GM12878 (cell line): Measurements from ENCODE around the gene TSPAN16. TPM values are rescaled to one million over a fixed set of nuclear protein-coding genes. Genes with fewer than 3 reads are reported as not detected.

Experiments used
- ATAC-seq: fragments of 200-7000 bp; cut with Tn5 transposase; 3 replicates; pipeline ENCODE4 v1.9.1; 2020; ENCODE audit warnings: mild to moderate bottlenecking, moderate library complexity
- BruUV-seq: library from RNA; stranded (reverse); fragments of 400-500 nt; replicated peaks from 2 replicates; lab custom pipeline; 2021; lab: Mats Ljungman, UMichigan
- CTCF ChIA-PET: fragments of 300-600 bp; sonication (Branson Sonifier 250); formaldehyde crosslinking; extraction: SDS; loops from one replicate; lab custom pipeline; 2021; ENCODE audit warnings: inconsistent platforms; lab: Yijun Ruan, JAX
- POLR2A ChIA-PET: fragments of 350-600 bp; formaldehyde crosslinking; extraction: SDS; loops from one replicate; lab custom pipeline; 2021; ENCODE audit warnings: inconsistent platforms; lab: Charles Lee
- RAD21 ChIA-PET: fragments of 300-600 bp; sonication (Branson Sonifier 250); formaldehyde crosslinking; loops from one replicate; lab custom pipeline; 2023; ENCODE audit warnings: antibody characterized with exemption; ENCODE audit not compliant: unreplicated experiment; lab: Charles Lee
- SMC1A ChIA-PET: fragments of 300-600 bp; sonication (Branson Sonifier 250); formaldehyde crosslinking; loops from one replicate; lab custom pipeline; 2023; ENCODE audit not compliant: unreplicated experiment, uncharacterized antibody; lab: Charles Lee
- DNase-seq: peaks from one replicate; pipeline ENCODE4 v3.0.0-alpha.2; 2011; ENCODE audit warnings: low read depth, low spot score
- FAIRE-seq: peaks from 3 replicates; lab custom pipeline; 2011; peaks lifted over from hg19 to GRCh38; lab: Jason Lieb, UNC
- H2AFZ ChIP-seq: 2 replicates; pipeline ENCODE4 v1.6.0; 2011; ENCODE audit warnings: low read depth, low read length, control low read depth; ENCODE audit not compliant: control insufficient read depth
- H3K27ac ChIP-seq: 2 replicates; pipeline ENCODE4 v1.5.1; 2011; ENCODE audit warnings: control low read depth; ENCODE audit not compliant: control insufficient read depth, insufficient read depth
- H3K27me3 ChIP-seq, 2 experiments: replicated peaks in 1 of 2; 2 replicates each; pipeline versions ENCODE4 v1.6.0 to v1.6.1; 2011; ENCODE audit warnings: low read length in 1 of 2; ENCODE audit not compliant: control insufficient read depth in 2 of 2, insufficient read depth in 2 of 2
- H3K36me3 ChIP-seq, 2 experiments: 2 replicates each; pipeline ENCODE4 v1.5.1; 2011; ENCODE audit warnings: low read length in 1 of 2; ENCODE audit not compliant: control insufficient read depth in 2 of 2, insufficient read depth in 2 of 2
- H3K4me1 ChIP-seq: 2 replicates; pipeline ENCODE4 v1.6.1; 2011; ENCODE audit warnings: mild to moderate bottlenecking, low read length, moderate library complexity, mixed read lengths; ENCODE audit not compliant: control insufficient read depth, insufficient read depth
- H3K4me2 ChIP-seq: 2 replicates; pipeline ENCODE4 v1.6.0; 2011; ENCODE audit warnings: control low read depth; ENCODE audit not compliant: control insufficient read depth, insufficient read depth
- H3K4me3 ChIP-seq: fragments of 200-600 bp; sonication (generic); 2 replicates; pipeline ENCODE4 v1.5.1; 2016
- H3K79me2 ChIP-seq: 2 replicates; pipeline ENCODE4 v1.6.0; 2011; ENCODE audit warnings: low read length; ENCODE audit not compliant: control insufficient read depth, insufficient read depth
- H3K9ac ChIP-seq: 2 replicates; pipeline ENCODE4 v1.8.0; 2011; ENCODE audit warnings: low read length, control low read depth, mixed read lengths; ENCODE audit not compliant: control insufficient read depth, insufficient read depth
- H3K9me3 ChIP-seq: replicated peaks from 3 replicates; pipeline ENCODE4 v1.5.1; 2011; ENCODE audit warnings: mild to moderate bottlenecking, low read length; ENCODE audit not compliant: control insufficient read depth, insufficient read depth
- H4K20me1 ChIP-seq: 2 replicates; pipeline ENCODE4 v1.6.0; 2011; ENCODE audit not compliant: control insufficient read depth, insufficient read depth
- CHD2 ChIP-seq: IDR thresholded peaks from 2 replicates; pipeline ENCODE4 v1.6.1; 2011; ENCODE audit warnings: low read depth, low read length, improper control_type of control experiment, borderline replicate concordance
- NFYB ChIP-seq: IDR thresholded peaks from 2 replicates; pipeline ENCODE4 v1.6.1; 2011; ENCODE audit warnings: low read depth, mild to moderate bottlenecking, low read length, improper control_type of control experiment, moderate library complexity; ENCODE audit not compliant: insufficient read depth
- RBBP5 ChIP-seq: fragments of 200-600 bp; sonication (generic); conservative IDR thresholded peaks from 2 replicates; pipeline ENCODE4 v1.6.1; 2016
- RUNX3 ChIP-seq: IDR thresholded peaks from 2 replicates; pipeline ENCODE4 v1.6.1; 2012; ENCODE audit warnings: low read length, inconsistent platforms
- SPI1 ChIP-seq: IDR thresholded peaks from 2 replicates; pipeline ENCODE4 v1.6.1; 2011; ENCODE audit warnings: low read depth, mild to moderate bottlenecking, low read length, moderate library complexity, borderline replicate concordance; ENCODE audit not compliant: insufficient read depth
- WGBS: methylation state at CpG from one replicate; pipeline ENCODE4 v1.1.6; 2016; ENCODE audit warnings: low lambda C conversion rate; ENCODE audit not compliant: insufficient replicate concordance, insufficient coverage; ENCODE audit errors: missing lambda C conversion rate; 5-methylcytosine and 5-hydroxymethylcytosine counted together
- in situ Hi-C: fragments of 300-500 bp; cut with MboI; formaldehyde crosslinking; loops from 9 replicates; pipeline ENCODE4 v1.14.3; 2018; ENCODE audit warnings: mixed read lengths
- intact Hi-C: fragments of 100-400 bp; cut with micrococcal nuclease; formaldehyde crosslinking; loops from one replicate; pipeline ENCODE4 v1.14.2; 2022; ENCODE audit not compliant: unreplicated experiment
- polyA plus RNA-seq, 11 experiments: library from polyadenylated mRNA; depleted of rRNA in 4 of 11; unstranded in 6 of 11; stranded (reverse) in 5 of 11; fragments of >200 nt; fragmentation: Nextera tagmentation in 4 of 11; fragmentation: Illumina TruSeq in 1 of 11; extraction: Ambion mirVana in 4 of 11; extraction: Trizol in 1 of 11; gene quantifications; 1 replicate in 1 of 11; 2 replicates in 10 of 11; pipeline versions ENCODE4 v1.2.1 to v1.2.3, GENCODE V29; 2011 to 2016; ENCODE audit warnings: inconsistent platforms in 2 of 11, missing spikeins in 2 of 11, low read depth in 1 of 11
- total RNA-seq, 4 experiments: library from RNA; depleted of rRNA in 3 of 4; stranded (reverse); fragments of >200 nt in 3 of 4; fragmentation: Illumina TruSeq in 1 of 4; extraction: Trizol in 1 of 4; gene quantifications; 2 replicates each; pipeline versions ENCODE4 v1.2.1 to v1.2.3, GENCODE V29; 2013 to 2021

The TSPAN16 gene
- total and polyA plus RNA-seq, 10 of the 15 experiments (the other 5 are each of a cell fraction or from before 2014, with no cell fraction given), result not detected

GRCh38 chr19:11322269-11323024, 26.5 kb downstream of the TSPAN16 start:
- RAD21 ChIA-PET, result interaction anchor here (0.8 to 2.2 kb wide), 4 partner anchors 24 to 160 kb away, joined by 3 to 11 read pairs (median 5); partner anchors contain the start of genes CCDC159 and TMEM205
- no peak overlapping the region for H3K9ac ChIP-seq

More at GRCh38 chr19:11322269-11323024, 26.5 kb downstream of the TSPAN16 start:
- Histone ChIP-seq H3K4me3 (no peak overlapping the region), H3K27ac (no peak overlapping the region), H3K27me3 (no peaks in the 10 kb centered on the region), H4K20me1 (no peaks in the 10 kb centered on the region), H3K79me2 (no peaks in the 10 kb centered on the region), H3K36me3 (peaks cover 0 to 5% of the 10 kb centered on the region in 2 experiments; a peak in 2 of 4 replicates), H3K4me1 (peaks cover 53% of the 10 kb centered on the region), H2AFZ (no peak overlapping the region), H3K9me3 (peaks cover 3% of the 10 kb centered on the region; the same call in 2 of the 3 replicates), H3K4me2 (0 out of 2 replicates have a peak overlapping the region, but pooled peaks have one; percentile 19)
- CTCF ChIA-PET, result interaction anchor here (0.7 to 2.5 kb wide), 11 partner anchors 10 to 118 kb away, joined by 3 to 10 read pairs (median 4); partner anchors contain the start of genes CCDC159, RAB3D, SWSAP1 and TMEM205
- intact Hi-C loops (no loop called here), in situ Hi-C loops (no loop called here)
- 57% methylated on average over 7 of the region's 7 CpGs for WGBS
- DNase-seq, result no peak
- POLR2A ChIA-PET, result interaction anchor here (0.6 to 4.2 kb wide), 8 partner anchors 10 to 269 kb away, joined by 3 to 23 read pairs (median 5); partner anchors contain the start of genes CCDC159, RAB3D and TMEM205
- no TSS peak for BruUV-seq
- no peak for FAIRE-seq
- no peak for ATAC-seq
- TF ChIP-seq NFYB (peak; percentile 68), SPI1 (peak; percentile 34; the same call in 1 of the 2 replicates), RUNX3 (0 out of 2 replicates have a peak, but pooled peaks have one; percentile 19), RBBP5 (no peak), CHD2 (no peak)
- SMC1A ChIA-PET, result interaction anchor here (1.0 to 2.2 kb wide), 8 partner anchors 9 to 160 kb away, joined by 3 to 16 read pairs (median 4); partner anchors contain the start of gene SWSAP1
